Sigmoid colon (tissue), 4 donors: Measurements from ENCODE around the gene KIF5C.

Experiments
- EP300 ChIP-seq, 4 donors: sonication (generic); formaldehyde crosslinking; IDR thresholded peaks; one replicate each; pipeline ENCODE4 v1.6.1; 2017; ENCODE audit warnings: antibody characterized with exemption in 4 of 4
- POLR2A ChIP-seq, 2 donors: fragments of 450-650 bp; IDR thresholded peaks; one replicate each; pipeline ENCODE4 v1.6.1; 2016; ENCODE audit warnings: antibody characterized with exemption in 2 of 2, mild to moderate bottlenecking in 2 of 2, moderate library complexity in 2 of 2
- TF ChIP-seq, protein P1 (sequence below), 4 experiments: fragments of 450-650 bp in 3 of 4; fragments of 200-600 bp in 1 of 4; IDR thresholded peaks; one replicate each; pipeline ENCODE4 v1.5.1; 2016 to 2019; ENCODE audit warnings: antibody characterized with exemption in 4 of 4, mild to moderate bottlenecking in 3 of 4, moderate library complexity in 2 of 4

DNA sequence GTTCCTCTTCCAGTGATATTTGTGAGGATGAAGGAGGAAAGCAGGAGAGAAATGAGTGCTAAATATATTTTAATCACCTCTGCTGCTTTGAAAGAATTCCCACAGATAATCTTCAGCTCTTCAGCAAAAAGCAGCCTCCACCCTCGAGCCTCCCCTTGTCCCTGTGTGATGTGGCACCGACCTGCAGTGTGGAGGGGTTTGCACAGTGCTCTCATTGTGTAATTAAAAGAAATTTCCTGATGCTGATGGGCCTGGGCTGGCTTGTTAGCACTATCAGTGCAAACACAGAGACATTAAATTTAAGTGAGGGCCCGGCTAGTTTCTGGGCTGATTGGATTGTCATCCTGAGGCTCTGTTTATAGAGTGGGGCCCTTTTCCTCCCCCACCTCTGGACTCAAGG lies 53.4 kb downstream of the KIF5C start:
- TF ChIP-seq POLR2A (IDR thresholded peaks at IDR 0.05) (no peak), EP300 (IDR thresholded peaks at IDR 0.05) (no peak)
- TF ChIP-seq, protein P1, sequence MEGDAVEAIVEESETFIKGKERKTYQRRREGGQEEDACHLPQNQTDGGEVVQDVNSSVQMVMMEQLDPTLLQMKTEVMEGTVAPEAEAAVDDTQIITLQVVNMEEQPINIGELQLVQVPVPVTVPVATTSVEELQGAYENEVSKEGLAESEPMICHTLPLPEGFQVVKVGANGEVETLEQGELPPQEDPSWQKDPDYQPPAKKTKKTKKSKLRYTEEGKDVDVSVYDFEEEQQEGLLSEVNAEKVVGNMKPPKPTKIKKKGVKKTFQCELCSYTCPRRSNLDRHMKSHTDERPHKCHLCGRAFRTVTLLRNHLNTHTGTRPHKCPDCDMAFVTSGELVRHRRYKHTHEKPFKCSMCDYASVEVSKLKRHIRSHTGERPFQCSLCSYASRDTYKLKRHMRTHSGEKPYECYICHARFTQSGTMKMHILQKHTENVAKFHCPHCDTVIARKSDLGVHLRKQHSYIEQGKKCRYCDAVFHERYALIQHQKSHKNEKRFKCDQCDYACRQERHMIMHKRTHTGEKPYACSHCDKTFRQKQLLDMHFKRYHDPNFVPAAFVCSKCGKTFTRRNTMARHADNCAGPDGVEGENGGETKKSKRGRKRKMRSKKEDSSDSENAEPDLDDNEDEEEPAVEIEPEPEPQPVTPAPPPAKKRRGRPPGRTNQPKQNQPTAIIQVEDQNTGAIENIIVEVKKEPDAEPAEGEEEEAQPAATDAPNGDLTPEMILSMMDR (IDR thresholded peaks at IDR 0.05), result no peak
